Lower leg skin (tissue), 3 donors: ENCODE data around the gene CCDC198.

ENCODE experiments used
- POLR2A ChIP-seq, 2 donors: fragments of 450-650 bp; IDR thresholded peaks; one replicate each; pipeline ENCODE4 v1.6.1; 2016 to 2017; ENCODE audit warnings: antibody characterized with exemption in 2 of 2, mild to moderate bottlenecking in 1 of 2, moderate library complexity in 1 of 2
- TF ChIP-seq, protein P1 (sequence below), 3 donors: fragments of 450-650 bp; IDR thresholded peaks; one replicate each; pipeline ENCODE4 v1.5.1; 2016; ENCODE audit warnings: antibody characterized with exemption in 3 of 3, mild to moderate bottlenecking in 3 of 3, moderate library complexity in 2 of 3

DNA sequence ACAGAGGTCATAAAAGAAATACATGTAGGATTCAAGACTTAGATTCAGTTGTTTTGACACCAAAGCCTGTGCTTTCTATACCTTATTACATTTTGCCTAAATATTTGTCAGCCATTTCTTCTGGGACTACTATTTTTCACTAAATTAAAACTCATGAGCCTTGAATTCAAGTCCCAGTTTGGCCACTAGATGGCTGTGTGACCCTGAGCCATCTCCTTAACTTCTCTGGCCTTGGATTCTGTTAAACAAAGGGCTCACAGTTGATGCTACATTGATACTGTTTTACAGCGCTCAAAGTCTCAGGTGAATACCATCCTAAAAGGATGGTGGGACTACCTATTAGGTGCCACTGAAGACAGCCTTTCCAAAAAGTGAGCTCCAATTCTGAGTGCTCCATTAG lies 39.6 kb upstream of the CCDC198 start:
- TF ChIP-seq, protein P1, sequence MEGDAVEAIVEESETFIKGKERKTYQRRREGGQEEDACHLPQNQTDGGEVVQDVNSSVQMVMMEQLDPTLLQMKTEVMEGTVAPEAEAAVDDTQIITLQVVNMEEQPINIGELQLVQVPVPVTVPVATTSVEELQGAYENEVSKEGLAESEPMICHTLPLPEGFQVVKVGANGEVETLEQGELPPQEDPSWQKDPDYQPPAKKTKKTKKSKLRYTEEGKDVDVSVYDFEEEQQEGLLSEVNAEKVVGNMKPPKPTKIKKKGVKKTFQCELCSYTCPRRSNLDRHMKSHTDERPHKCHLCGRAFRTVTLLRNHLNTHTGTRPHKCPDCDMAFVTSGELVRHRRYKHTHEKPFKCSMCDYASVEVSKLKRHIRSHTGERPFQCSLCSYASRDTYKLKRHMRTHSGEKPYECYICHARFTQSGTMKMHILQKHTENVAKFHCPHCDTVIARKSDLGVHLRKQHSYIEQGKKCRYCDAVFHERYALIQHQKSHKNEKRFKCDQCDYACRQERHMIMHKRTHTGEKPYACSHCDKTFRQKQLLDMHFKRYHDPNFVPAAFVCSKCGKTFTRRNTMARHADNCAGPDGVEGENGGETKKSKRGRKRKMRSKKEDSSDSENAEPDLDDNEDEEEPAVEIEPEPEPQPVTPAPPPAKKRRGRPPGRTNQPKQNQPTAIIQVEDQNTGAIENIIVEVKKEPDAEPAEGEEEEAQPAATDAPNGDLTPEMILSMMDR (IDR thresholded peaks at IDR 0.05): no peak
- no peak for TF ChIP-seq POLR2A (IDR thresholded peaks at IDR 0.05)
